Lung (tissue), 12 donors: ENCODE data around the gene MYO5C. TPM values are rescaled to one million over a fixed set of nuclear protein-coding genes. Genes with fewer than 3 reads are reported as not detected.

Experiments used
- ATAC-seq: fragments of 200-7000 bp; cut with Tn5 transposase; one replicate; pipeline ENCODE4 v1.9.1; 2020; ENCODE audit warnings: moderate number of reproducible peaks; ENCODE audit not compliant: insufficient read depth, low FRiP score
- DNase-seq, 3 donors: peaks; one replicate each; pipeline ENCODE4 v3.0.0-alpha.2; 2013 to 2017
- H3K27ac ChIP-seq, 2 donors: one replicate each; pipeline ENCODE4 v1.5.1; 2013; ENCODE audit warnings: mild to moderate bottlenecking in 2 of 2, moderate library complexity in 2 of 2, control low read depth in 1 of 2, inconsistent platforms in 1 of 2, low read depth in 1 of 2, low read length in 1 of 2
- H3K27me3 ChIP-seq, 3 donors: one replicate each; pipeline ENCODE4 v1.5.1; 2013; ENCODE audit warnings: low read length in 2 of 3; ENCODE audit not compliant: control insufficient read depth in 3 of 3, insufficient read depth in 3 of 3
- H3K36me3 ChIP-seq, 4 donors: one replicate each; pipeline ENCODE4 v1.5.1; 2013; ENCODE audit warnings: low read length in 4 of 4, mild to moderate bottlenecking in 1 of 4, moderate library complexity in 1 of 4; ENCODE audit not compliant: control insufficient read depth in 4 of 4, insufficient read depth in 4 of 4
- H3K4me1 ChIP-seq, 5 donors: one replicate each; pipeline ENCODE4 v1.5.1; 2013; ENCODE audit warnings: low read length in 5 of 5, mild to moderate bottlenecking in 2 of 5, moderate library complexity in 1 of 5; ENCODE audit not compliant: control insufficient read depth in 5 of 5, insufficient read depth in 5 of 5
- H3K4me3 ChIP-seq: one replicate; pipeline ENCODE4 v1.5.1; 2013; ENCODE audit warnings: mild to moderate bottlenecking, control low read depth, moderate library complexity
- H3K9ac ChIP-seq, 2 donors: one replicate each; pipeline ENCODE4 v1.5.1; 2013; ENCODE audit warnings: low read length in 2 of 2, control low read depth in 1 of 2; ENCODE audit not compliant: insufficient read depth in 1 of 2
- H3K9me3 ChIP-seq, 4 donors: one replicate each; pipeline ENCODE4 v1.5.1; 2013; ENCODE audit warnings: low read length in 3 of 4, mild to moderate bottlenecking in 1 of 4, moderate library complexity in 1 of 4; ENCODE audit not compliant: control insufficient read depth in 4 of 4, insufficient read depth in 3 of 4
- CTCF ChIP-seq: IDR thresholded peaks from 2 replicates; pipeline ENCODE4 v1.5.1; 2012; ENCODE audit warnings: mild to moderate bottlenecking; ENCODE audit errors: control extremely low read depth, extremely low read depth
- WGBS, 2 donors: extraction: QIAGEN DNeasy Blood & Tissue Kit; methylation state at CpG; one replicate each; pipeline ENCODE4 v1.1.7; 2013; 5-methylcytosine and 5-hydroxymethylcytosine counted together
- polyA plus RNA-seq, 2 donors: library from polyadenylated mRNA; stranded (reverse); fragments of 200-250 nt; gene quantifications; one replicate each; pipeline ENCODE4 v1.2.1, GENCODE V29; 2013
- total RNA-seq, 2 donors: library from RNA; depleted of rRNA in 1 of 2; stranded (reverse); fragments of >200 nt in 1 of 2; gene quantifications; one replicate each; pipeline ENCODE4 v1.2.1, GENCODE V29; 2014 to 2021
- donor health status: control.
- donor health status: control.
- donor health status: Bipolar disorder and iron deficiency.
- donor health status: healthy.
- donor health status: DM: yes; HTN: yes; CAD: no.

The MYO5C gene
- total and polyA plus RNA-seq, 4 donors = 11.1 to 70.1 (median 40.0) TPM

DNA sequence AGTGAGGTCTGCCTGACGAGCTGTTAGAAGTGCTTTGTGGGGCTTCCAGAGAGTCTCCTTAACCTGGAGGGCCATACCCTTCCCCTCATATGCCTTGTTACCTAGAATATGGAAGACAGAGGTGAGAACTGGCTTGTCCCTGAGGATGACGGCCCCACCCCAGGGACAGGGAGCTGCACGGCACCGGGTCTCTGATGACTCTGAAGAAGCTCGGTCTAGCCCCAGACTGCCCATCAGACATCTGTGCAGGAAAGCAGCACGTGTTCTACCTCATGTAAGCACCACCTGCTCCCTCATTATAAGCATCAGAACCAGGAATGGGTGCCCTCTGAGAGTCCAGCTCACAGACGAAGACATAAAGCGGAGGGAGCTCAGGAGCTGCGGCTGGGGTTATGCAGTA, 18.0 kb downstream of the MYO5C start:
- no peak overlapping the region for H3K4me3 ChIP-seq
- no peaks in the 10 kb centered on the region for H3K27me3 ChIP-seq
- no peak overlapping the region for H3K9ac ChIP-seq
- H3K4me1 ChIP-seq = peaks cover 0 to 1% (median 0%) of the 10 kb centered on the region in 5 donors
- DNase-seq = no peak
- peaks cover 0 to 7% (median 2%) of the 10 kb centered on the region in 4 donors for H3K36me3 ChIP-seq
- WGBS, 2 donors = 91 to 93% methylated on average over 9 of the region's 9 CpGs
- no peak overlapping the region for H3K27ac ChIP-seq
- peaks cover 0 to 2% (median 0%) of the 10 kb centered on the region in 4 donors for H3K9me3 ChIP-seq
- no peak for ATAC-seq
- TF ChIP-seq CTCF = no peak

DNA sequence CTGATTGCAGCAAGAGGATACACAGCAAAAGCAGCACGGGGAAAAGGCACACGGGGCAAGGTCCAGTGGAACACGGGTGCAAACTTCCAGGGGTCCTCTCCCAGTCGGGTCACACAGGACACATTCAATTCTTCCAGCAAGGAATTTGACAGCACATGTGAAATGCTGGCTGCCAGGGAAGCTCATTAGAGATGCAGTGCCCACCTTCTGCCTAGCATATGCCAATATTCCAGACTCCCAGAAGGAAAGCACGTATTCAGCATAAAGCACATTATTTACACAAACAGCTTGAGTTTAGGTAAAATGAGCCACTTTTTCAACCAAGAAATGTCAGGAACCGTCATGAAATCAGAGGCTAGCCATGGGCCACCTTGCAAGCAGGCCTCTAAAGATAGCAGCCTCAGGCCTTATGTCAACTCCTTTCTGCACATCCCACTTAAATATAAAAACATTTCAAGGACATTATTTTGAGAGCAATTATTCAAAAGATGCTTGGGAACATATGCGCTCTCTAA, 19.3 kb downstream of the MYO5C start:
- H3K4me1 ChIP-seq = no peaks in the 10 kb centered on the region
- peaks cover 0 to 7% (median 2%) of the 10 kb centered on the region in 4 donors for H3K36me3 ChIP-seq
- WGBS, 2 donors = 95 to 97% methylated on average over 7 of the region's 7 CpGs
- H3K27me3 ChIP-seq = no peaks in the 10 kb centered on the region
- no peak overlapping the region for H3K4me3 ChIP-seq
- DNase-seq (no peak), ATAC-seq (no peak)
- peaks cover 0 to 2% (median 0%) of the 10 kb centered on the region in 4 donors for H3K9me3 ChIP-seq
- TF ChIP-seq CTCF = no peak
- H3K27ac ChIP-seq = no peak overlapping the region
- no peak overlapping the region for H3K9ac ChIP-seq

DNA sequence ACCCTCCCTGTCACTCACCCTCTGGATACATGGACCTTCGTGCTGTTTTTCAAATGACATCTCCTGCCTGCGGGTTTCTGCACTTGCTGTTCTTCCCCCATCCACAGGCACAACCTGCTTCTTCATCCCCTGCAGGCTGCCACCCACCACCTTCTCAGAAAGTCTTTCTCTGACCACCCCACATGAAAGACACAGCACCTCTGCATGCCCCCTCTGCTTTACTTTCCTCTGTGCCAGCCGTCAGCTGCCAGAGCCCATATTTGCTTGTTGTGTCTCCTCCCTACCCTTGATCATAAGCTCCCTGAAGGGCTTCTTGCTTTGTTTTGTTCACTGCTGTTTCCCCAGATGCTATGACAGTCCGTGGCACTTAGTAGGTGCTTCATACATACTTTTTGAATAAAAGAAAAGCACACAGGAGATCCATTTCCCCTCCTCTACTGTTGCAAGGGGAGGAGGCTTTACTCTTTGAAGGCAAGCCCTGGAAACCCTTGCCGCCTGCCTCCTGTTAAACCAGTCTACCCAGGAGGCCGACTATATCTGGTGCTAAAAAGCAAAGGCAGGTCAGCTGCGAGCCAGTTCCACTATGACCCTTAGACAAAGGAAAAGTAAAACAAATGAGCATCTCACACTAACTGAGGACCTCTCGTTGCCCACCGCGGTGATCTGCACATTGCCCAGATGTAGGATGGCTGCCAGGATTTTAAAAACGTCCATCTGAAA, 31.9 kb downstream of the MYO5C start:
- DNase-seq = no peak
- Histone ChIP-seq H3K4me3 (no peak overlapping the region), H3K27me3 (no peaks in the 10 kb centered on the region), H3K9ac (no peak overlapping the region), H3K9me3 (no peaks in the 10 kb centered on the region), H3K27ac (no peak overlapping the region), H3K36me3 (peaks cover 0 to 11% (median 0%) of the 10 kb centered on the region in 4 donors), H3K4me1 (peaks cover 0 to 13% (median 4%) of the 10 kb centered on the region in 5 donors)
- WGBS, 2 donors = 81 to 88% methylated on average over 11 of the region's 11 CpGs
- no peak for ATAC-seq
- no peak for TF ChIP-seq CTCF
